ENCODE data around the gene KRT1.

GRCh38 chr12:52647601-52648000, 32.6 kb downstream of the KRT1 start:
- TF ChIP-seq CTCF (IDR thresholded peaks at IDR 0.05) (no peak), POLR2A (IDR thresholded peaks at IDR 0.05) (no peak)
